ENCODE data around the gene RPS24. TPM values are rescaled to one million over a fixed set of nuclear protein-coding genes. Genes with fewer than 3 reads are reported as not detected.
"Not testable (repeated sequence)": the region's sequence is repeated elsewhere in the genome, so short reads cannot be mapped to it uniquely, and the experiment has no call there.

The RPS24 gene
- total RNA-seq, 5 donors from 2014 or later (not counting 1 experiment from before 2014, with no cell fraction given), result 1,070 to 1,783 (median 1,384) TPM

GRCh38 chr10:78071857-78072179 is 38.2 kb downstream of the RPS24 start:
- H3K4me3 Mint-ChIP-seq, result no peak overlapping the region
- H3K27me3 Mint-ChIP-seq, result no peaks in the 10 kb centered on the region
- Histone ChIP-seq H3K27me3 (replicated peaks in 1 of 2; ENCODE audit: control insufficient read depth in 2 of 2, extremely low read depth in 1 of 2, insufficient read depth in 2 of 2, low read length in 1 of 2) (peaks cover 0 to 7% of the 10 kb centered on the region in 2 experiments), H3K9me3 (no peaks in the 10 kb centered on the region), H3K27ac (ENCODE audit: low read length) (no peak overlapping the region), H3K36me3 (ENCODE audit: control insufficient read depth in 2 of 2, extremely low read depth in 1 of 2, insufficient read depth in 1 of 2, low read length in 1 of 2) (no peaks in the 10 kb centered on the region), H3K4me1 (ENCODE audit: control insufficient read depth in 1 of 2, extremely low read depth in 1 of 2, insufficient read depth in 2 of 2, low read length in 2 of 2) (no peaks in the 10 kb centered on the region), H3K4me3 (ENCODE audit: control insufficient read depth in 1 of 2, extremely low read depth in 1 of 2, low read length in 1 of 2) (no peak overlapping the region)
- ATAC-seq (replicated peaks in 1 of 4) (no peak), DNase-seq (no peak)
- H3K27ac Mint-ChIP-seq, result no peak overlapping the region
- peaks cover 7% of the 10 kb centered on the region for H3K36me3 Mint-ChIP-seq
- ChIA-PET POLR2A (no interaction called here), CTCF (no interaction called here)
- H3K4me1 Mint-ChIP-seq, result no peaks in the 10 kb centered on the region
- peaks cover 2 to 6% (median 5%) of the 10 kb centered on the region in 3 donors for H3K9me3 Mint-ChIP-seq
- WGBS (ENCODE audit: insufficient coverage), result 85% methylated on average over 4 of the region's 4 CpGs

- H3K4me1 ChIP-seq (ENCODE audit: control insufficient read depth in 1 of 2, extremely low read depth in 1 of 2, insufficient read depth in 2 of 2, low read length in 2 of 2), result no peaks in the 10 kb centered on the region
Observed at GRCh38 chr10:78072504-78072903, 38.8 kb downstream of the RPS24 start.

GRCh38 chr10:78075806-78076205 is 42.1 kb downstream of the RPS24 start:
- H3K27me3 Mint-ChIP-seq; H3K4me3 ChIP-seq (ENCODE audit: control insufficient read depth in 1 of 2, extremely low read depth in 1 of 2, low read length in 1 of 2); H3K36me3 Mint-ChIP-seq; H3K27ac Mint-ChIP-seq; CTCF ChIA-PET; H3K9me3 ChIP-seq; H3K4me3 Mint-ChIP-seq; H3K27me3 ChIP-seq (replicated peaks in 1 of 2; ENCODE audit: control insufficient read depth in 2 of 2, extremely low read depth in 1 of 2, insufficient read depth in 2 of 2, low read length in 1 of 2); H3K4me1 Mint-ChIP-seq; ATAC-seq (replicated peaks in 1 of 4); POLR2A ChIA-PET; H3K9me3 Mint-ChIP-seq; H3K4me1 ChIP-seq (ENCODE audit: control insufficient read depth in 1 of 2, extremely low read depth in 1 of 2, insufficient read depth in 2 of 2, low read length in 2 of 2); H3K27ac ChIP-seq (ENCODE audit: low read length); DNase-seq; H3K36me3 ChIP-seq (ENCODE audit: control insufficient read depth in 2 of 2, extremely low read depth in 1 of 2, insufficient read depth in 1 of 2, low read length in 1 of 2): not testable (repeated sequence)
- no CpG with 5 or more reads among the region's 29 CpGs for WGBS (ENCODE audit: insufficient coverage)

More at GRCh38 chr10:78072504-78072903, 38.8 kb downstream of the RPS24 start:
- ChIA-PET POLR2A (interaction anchor here in 1 of 2 donors (0.5 kb wide), 1 partner anchor 18 kb away, joined by 3 read pairs; no protein-coding TSS in a partner anchor), CTCF (no interaction called here)
- Mint-ChIP-seq H3K27ac (no peak overlapping the region), H3K4me3 (no peak overlapping the region), H3K27me3 (no peaks in the 10 kb centered on the region), H3K4me1 (no peaks in the 10 kb centered on the region), H3K9me3 (peaks cover 2 to 6% (median 5%) of the 10 kb centered on the region in 3 donors), H3K36me3 (peaks cover 5% of the 10 kb centered on the region)
- H3K27ac ChIP-seq (ENCODE audit: low read length), result no peak overlapping the region
- H3K36me3 ChIP-seq (ENCODE audit: control insufficient read depth in 2 of 2, extremely low read depth in 1 of 2, insufficient read depth in 1 of 2, low read length in 1 of 2), result no peaks in the 10 kb centered on the region
- no peak for ATAC-seq (replicated peaks in 1 of 4)
- no peaks in the 10 kb centered on the region for H3K9me3 ChIP-seq
- no peak for DNase-seq
- no peak overlapping the region for H3K4me3 ChIP-seq (ENCODE audit: control insufficient read depth in 1 of 2, extremely low read depth in 1 of 2, low read length in 1 of 2)
- peaks cover 0 to 2% of the 10 kb centered on the region in 2 experiments for H3K27me3 ChIP-seq (replicated peaks in 1 of 2; ENCODE audit: control insufficient read depth in 2 of 2, extremely low read depth in 1 of 2, insufficient read depth in 2 of 2, low read length in 1 of 2)

DNA sequence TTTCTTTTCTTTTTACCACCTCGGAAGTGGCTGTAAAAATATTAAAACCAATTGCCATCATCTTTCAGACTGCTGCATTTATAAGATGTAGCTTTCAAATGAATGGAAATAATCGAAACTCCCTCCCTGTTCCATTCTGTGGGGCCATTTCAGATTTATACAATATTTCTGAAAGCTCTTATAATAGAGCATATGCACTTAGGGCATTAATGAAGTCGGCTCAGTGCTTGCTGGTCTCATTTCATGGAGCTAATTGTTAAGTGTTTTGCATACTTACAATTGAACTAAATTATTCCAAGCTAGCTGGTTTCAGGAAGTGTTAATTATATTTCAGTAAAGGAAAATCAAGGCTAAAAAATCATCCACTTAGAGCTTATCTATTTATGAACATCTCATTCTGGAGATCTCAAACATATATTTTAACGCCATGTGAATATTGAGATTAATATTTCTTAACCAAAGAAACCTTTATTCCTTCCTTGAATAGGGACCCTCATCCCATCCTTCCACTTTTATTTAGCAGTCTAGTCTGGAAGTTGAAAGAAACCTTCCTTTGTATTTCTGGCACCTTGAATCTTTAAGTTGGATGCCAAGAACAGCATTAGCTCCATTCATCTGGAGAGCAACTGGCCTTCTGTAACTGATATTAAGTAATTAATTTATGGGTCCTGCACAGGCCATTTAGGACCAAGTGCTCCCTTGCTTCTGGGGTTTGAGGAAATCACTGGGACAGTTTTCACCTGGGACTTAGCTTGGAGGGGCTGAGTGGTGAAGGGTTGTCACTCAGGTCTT is 45.1 kb downstream of the RPS24 start:
- Mint-ChIP-seq H3K9me3 (peaks cover 2 to 6% (median 5%) of the 10 kb centered on the region in 3 donors), H3K4me3 (no peak overlapping the region), H3K36me3 (peaks cover 5% of the 10 kb centered on the region), H3K27ac (no peak overlapping the region), H3K27me3 (peaks cover 0 to 5% of the 10 kb centered on the region in 2 donors), H3K4me1 (no peaks in the 10 kb centered on the region)
- Histone ChIP-seq H3K4me1 (ENCODE audit: control insufficient read depth in 1 of 2, extremely low read depth in 1 of 2, insufficient read depth in 2 of 2, low read length in 2 of 2) (no peaks in the 10 kb centered on the region), H3K9me3 (no peaks in the 10 kb centered on the region), H3K36me3 (ENCODE audit: control insufficient read depth in 2 of 2, extremely low read depth in 1 of 2, insufficient read depth in 1 of 2, low read length in 1 of 2) (no peaks in the 10 kb centered on the region), H3K4me3 (ENCODE audit: control insufficient read depth in 1 of 2, extremely low read depth in 1 of 2, low read length in 1 of 2) (no peak overlapping the region), H3K27me3 (replicated peaks in 1 of 2; ENCODE audit: control insufficient read depth in 2 of 2, extremely low read depth in 1 of 2, insufficient read depth in 2 of 2, low read length in 1 of 2) (peaks cover 0 to 8% of the 10 kb centered on the region in 2 experiments), H3K27ac (ENCODE audit: low read length) (no peak overlapping the region)
- ChIA-PET CTCF (no interaction called here), POLR2A (interaction anchor here in 1 of 2 donors (0.6 kb wide), 1 partner anchor 1278 kb away, joined by 3 read pairs; no protein-coding TSS in a partner anchor)
- no CpG with 5 or more reads among the region's 4 CpGs for WGBS (ENCODE audit: insufficient coverage)
- DNase-seq (no peak), ATAC-seq (replicated peaks in 1 of 4) (no peak)

DNA sequence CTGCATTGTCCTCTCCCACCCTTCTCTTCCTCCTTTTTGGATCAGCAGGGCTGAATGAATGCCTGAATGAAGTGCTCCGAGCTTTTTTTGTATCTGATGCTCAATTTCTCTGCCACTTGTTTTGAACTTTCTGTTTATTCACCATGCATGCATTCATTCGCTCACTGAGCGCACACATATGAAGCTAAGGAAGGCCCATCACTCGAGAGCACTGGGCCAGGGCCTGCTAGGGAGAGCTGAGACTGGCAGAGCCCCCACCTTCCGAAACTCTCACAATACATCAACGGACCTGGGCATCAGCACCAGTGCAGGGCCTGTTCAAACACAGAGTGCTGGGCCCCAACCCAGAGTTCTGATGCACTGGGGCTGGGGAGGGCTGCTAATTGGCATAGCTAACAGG is 45.7 kb downstream of the RPS24 start:
- 74% methylated on average over 4 of the region's 6 CpGs for WGBS (ENCODE audit: insufficient coverage)
- peaks cover under 1% of the 10 kb centered on the region for H3K36me3 Mint-ChIP-seq
- Histone ChIP-seq H3K4me3 (ENCODE audit: control insufficient read depth in 1 of 2, extremely low read depth in 1 of 2, low read length in 1 of 2) (no peak overlapping the region), H3K36me3 (ENCODE audit: control insufficient read depth in 2 of 2, extremely low read depth in 1 of 2, insufficient read depth in 1 of 2, low read length in 1 of 2) (no peaks in the 10 kb centered on the region), H3K9me3 (no peaks in the 10 kb centered on the region), H3K27ac (ENCODE audit: low read length) (no peak overlapping the region), H3K4me1 (ENCODE audit: control insufficient read depth in 1 of 2, extremely low read depth in 1 of 2, insufficient read depth in 2 of 2, low read length in 2 of 2) (no peaks in the 10 kb centered on the region), H3K27me3 (replicated peaks in 1 of 2; ENCODE audit: control insufficient read depth in 2 of 2, extremely low read depth in 1 of 2, insufficient read depth in 2 of 2, low read length in 1 of 2) (peaks cover 0 to 10% of the 10 kb centered on the region in 2 experiments)
- ChIA-PET CTCF (no interaction called here), POLR2A (no interaction called here)
- H3K27me3 Mint-ChIP-seq, result peaks cover 0 to 11% of the 10 kb centered on the region in 2 donors
- H3K27ac Mint-ChIP-seq, result no peak overlapping the region
- H3K4me3 Mint-ChIP-seq, result no peak overlapping the region
- DNase-seq (no peak), ATAC-seq (replicated peaks in 1 of 4) (no peak)
- H3K4me1 Mint-ChIP-seq, result no peaks in the 10 kb centered on the region
- peaks cover 0 to under 1% (median under 1%) of the 10 kb centered on the region in 3 donors for H3K9me3 Mint-ChIP-seq

DNA sequence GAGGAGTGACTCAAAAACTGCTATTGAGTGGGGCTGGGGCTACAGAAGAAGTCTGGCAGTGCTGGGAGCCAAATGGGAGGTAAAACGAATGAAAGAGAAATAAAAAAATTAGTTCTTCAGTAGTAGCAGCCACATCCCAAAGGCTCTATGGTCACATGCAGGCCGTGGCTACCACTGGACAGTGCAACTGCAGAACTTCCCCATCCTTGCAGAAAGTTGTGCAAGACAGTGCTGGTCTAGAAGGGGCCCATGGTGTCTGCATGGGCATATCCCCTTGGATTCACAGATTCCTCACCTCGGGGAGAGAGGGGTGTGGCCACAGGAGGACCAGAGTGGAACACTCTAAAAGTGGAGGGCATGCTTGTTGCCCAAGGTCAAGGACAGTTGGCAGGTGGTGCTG is 47.6 kb downstream of the RPS24 start:
- Histone ChIP-seq H3K9me3 (no peaks in the 10 kb centered on the region), H3K27me3 (replicated peaks in 1 of 2; ENCODE audit: control insufficient read depth in 2 of 2, extremely low read depth in 1 of 2, insufficient read depth in 2 of 2, low read length in 1 of 2) (peaks cover 0 to 16% of the 10 kb centered on the region in 2 experiments), H3K36me3 (ENCODE audit: control insufficient read depth in 2 of 2, extremely low read depth in 1 of 2, insufficient read depth in 1 of 2, low read length in 1 of 2) (no peaks in the 10 kb centered on the region), H3K4me3 (ENCODE audit: control insufficient read depth in 1 of 2, extremely low read depth in 1 of 2, low read length in 1 of 2) (no peak overlapping the region), H3K27ac (ENCODE audit: low read length) (no peak overlapping the region), H3K4me1 (ENCODE audit: control insufficient read depth in 1 of 2, extremely low read depth in 1 of 2, insufficient read depth in 2 of 2, low read length in 2 of 2) (no peaks in the 10 kb centered on the region)
- H3K9me3 Mint-ChIP-seq, result no peaks in the 10 kb centered on the region
- H3K4me3 Mint-ChIP-seq, result no peak overlapping the region
- no peaks in the 10 kb centered on the region for H3K36me3 Mint-ChIP-seq
- ChIA-PET POLR2A (no interaction called here), CTCF (no interaction called here)
- ATAC-seq (replicated peaks in 1 of 4) (no peak), DNase-seq (no peak)
- no peak overlapping the region for H3K27ac Mint-ChIP-seq
- peaks cover 4 to 15% of the 10 kb centered on the region in 2 donors for H3K27me3 Mint-ChIP-seq
- WGBS (ENCODE audit: insufficient coverage), result 41% methylated on average over 3 of the region's 3 CpGs
- H3K4me1 Mint-ChIP-seq, result no peaks in the 10 kb centered on the region
